Endothelial cell of umbilical vein (primary cell): Measurements from ENCODE around the gene ZNF816.

Experiments used
- CTCF ChIP-seq, 2 donors: IDR thresholded peaks; 1 replicate in 1 of 2; 2 replicates in 1 of 2; pipeline ENCODE4 v1.5.1; 2011; ENCODE audit warnings: low read length in 2 of 2, mild to moderate bottlenecking in 2 of 2, moderate library complexity in 2 of 2, control low read depth in 1 of 2, inconsistent platforms in 1 of 2, low read depth in 1 of 2; ENCODE audit not compliant: insufficient read depth in 1 of 2; ENCODE audit errors: extremely low read depth in 1 of 2
- EZH2 ChIP-seq: IDR thresholded peaks from 2 replicates; pipeline ENCODE4 v1.6.1; 2012; ENCODE audit warnings: borderline replicate concordance, low read depth, mild to moderate bottlenecking, moderate library complexity, low read length, inconsistent platforms; ENCODE audit not compliant: severe bottlenecking
- JUN ChIP-seq: IDR thresholded peaks from 2 replicates; pipeline ENCODE4 v1.6.1; 2011; ENCODE audit warnings: borderline replicate concordance, low read depth; ENCODE audit not compliant: insufficient read length, insufficient read depth
- POLR2A ChIP-seq: IDR thresholded peaks from 2 replicates; pipeline ENCODE4 v1.6.1; 2012; ENCODE audit warnings: low read depth, mild to moderate bottlenecking, control low read depth, low read length
- POLR2AphosphoS5 ChIP-seq: IDR thresholded peaks from 2 replicates; pipeline ENCODE4 v1.6.1; 2012; ENCODE audit warnings: low read depth, mild to moderate bottlenecking, control low read depth, low read length, moderate library complexity; ENCODE audit not compliant: insufficient read depth

- TF ChIP-seq CTCF (IDR thresholded peaks at IDR 0.05; ENCODE audit: extremely low read depth in 1 of 2, insufficient read depth in 1 of 2, low read depth in 1 of 2, low read length in 2 of 2), result no peak
- TF ChIP-seq POLR2A, result no peak
- TF ChIP-seq JUN, result no peak
- TF ChIP-seq POLR2AphosphoS5, result no peak
- no peak for TF ChIP-seq EZH2
Measured at GRCh38 chr19:52961981-52962380, 700 bp downstream of the ZNF816 start.
